Measurements from ENCODE around the gene ITPKC. TPM values are rescaled to one million over a fixed set of nuclear protein-coding genes. Genes with fewer than 3 reads are reported as not detected.

Gene ITPKC
- 13.8 TPM for total RNA-seq (ENCODE audit: unreplicated experiment)
- long read RNA-seq, partial matches to known transcripts, result 0 of 1 reads
- long read RNA-seq, other reads (novel, unspliced or antisense), result 1 of 1 reads

- peaks cover 16% of the 10 kb centered on the region for H3K9me3 Mint-ChIP-seq (ENCODE audit: unreplicated experiment)
- peaks cover under 1% of the 10 kb centered on the region for H3K36me3 Mint-ChIP-seq (ENCODE audit: unreplicated experiment)
- peak within 1 kb of the TSS; percentile 87 for H3K27ac Mint-ChIP-seq (ENCODE audit: unreplicated experiment)
- H3K27me3 Mint-ChIP-seq (ENCODE audit: unreplicated experiment), result peaks cover 12% of the 10 kb centered on the region
- H3K4me1 Mint-ChIP-seq (ENCODE audit: low read depth, unreplicated experiment), result peaks cover 22% of the 10 kb centered on the region
- peak within 1 kb of the TSS; percentile 94 for H3K4me3 Mint-ChIP-seq (ENCODE audit: unreplicated experiment)
- peak; percentile 100 for DNase-seq
- TF ChIP-seq CTCF (IDR thresholded peaks at IDR 0.05; ENCODE audit: partially characterized antibody, unreplicated experiment), result no peak
These were observed at the start of gene ITPKC, which contains the start of gene COQ8B for GRCh38 chr19:40716482-40717324. TSS of gene ITPKC (plus strand) at chr19:40717112. CDS start at chr19:40717136, 24 bp downstream. TSS of gene COQ8B (minus strand) at chr19:40716886. CDS start at chr19:40714632, 2,254 bp downstream.

GRCh38 chr19:40667602-40668001, 49.3 kb upstream of the ITPKC start:
- Mint-ChIP-seq H3K27me3 (ENCODE audit: unreplicated experiment) (peaks cover 10% of the 10 kb centered on the region), H3K4me3 (ENCODE audit: unreplicated experiment) (no peak overlapping the region), H3K27ac (ENCODE audit: unreplicated experiment) (no peak overlapping the region), H3K4me1 (ENCODE audit: low read depth, unreplicated experiment) (no peaks in the 10 kb centered on the region), H3K36me3 (ENCODE audit: unreplicated experiment) (peaks cover 16% of the 10 kb centered on the region), H3K9me3 (ENCODE audit: unreplicated experiment) (peaks cover 11% of the 10 kb centered on the region)
- no peak for TF ChIP-seq CTCF (IDR thresholded peaks at IDR 0.05; ENCODE audit: partially characterized antibody, unreplicated experiment)
- no peak for DNase-seq

- Mint-ChIP-seq H3K4me3 (ENCODE audit: unreplicated experiment) (no peak overlapping the region), H3K27ac (ENCODE audit: unreplicated experiment) (no peak overlapping the region), H3K27me3 (ENCODE audit: unreplicated experiment) (peaks cover 5% of the 10 kb centered on the region), H3K4me1 (ENCODE audit: low read depth, unreplicated experiment) (no peaks in the 10 kb centered on the region), H3K9me3 (ENCODE audit: unreplicated experiment) (peaks cover 9% of the 10 kb centered on the region), H3K36me3 (ENCODE audit: unreplicated experiment) (peaks cover 16% of the 10 kb centered on the region)
- DNase-seq, result no peak
- no peak for TF ChIP-seq CTCF (IDR thresholded peaks at IDR 0.05; ENCODE audit: partially characterized antibody, unreplicated experiment)
These were observed 47.8 kb upstream of the ITPKC start for GRCh38 chr19:40668991-40669614.

GRCh38 chr19:40671404-40671803, 45.5 kb upstream of the ITPKC start:
- peaks cover 16% of the 10 kb centered on the region for H3K36me3 Mint-ChIP-seq (ENCODE audit: unreplicated experiment)
- no peak for TF ChIP-seq CTCF (IDR thresholded peaks at IDR 0.05; ENCODE audit: partially characterized antibody, unreplicated experiment)
- H3K4me3 Mint-ChIP-seq (ENCODE audit: unreplicated experiment), result peak overlapping the region; percentile 30
- no peak overlapping the region for H3K27ac Mint-ChIP-seq (ENCODE audit: unreplicated experiment)
- no peaks in the 10 kb centered on the region for H3K4me1 Mint-ChIP-seq (ENCODE audit: low read depth, unreplicated experiment)
- no peak for DNase-seq
- H3K27me3 Mint-ChIP-seq (ENCODE audit: unreplicated experiment), result peaks cover 4% of the 10 kb centered on the region
- H3K9me3 Mint-ChIP-seq (ENCODE audit: unreplicated experiment), result peaks cover 5% of the 10 kb centered on the region
